ENCODE results near the gene TGFA. TPM values are rescaled to one million over a fixed set of nuclear protein-coding genes. Genes with fewer than 3 reads are reported as not detected.

Gene TGFA
- total RNA-seq, 1 donor from 2014 or later, result not detected

GRCh38 chr2:70514612-70515055 is 39.0 kb downstream of the TGFA start:
- Mint-ChIP-seq H3K36me3 (no peaks in the 10 kb centered on the region), H3K27me3 (ENCODE audit: insufficient read depth, low read depth) (peaks cover 7% of the 10 kb centered on the region), H3K4me3 (no peak overlapping the region), H3K27ac (no peak overlapping the region), H3K9me3 (no peaks in the 10 kb centered on the region), H3K4me1 (peaks cover 10% of the 10 kb centered on the region)
- H3K27ac ChIP-seq, result no peak overlapping the region
- H3K36me3 ChIP-seq, result no peaks in the 10 kb centered on the region
- TF ChIP-seq EZH2phosphoT487 (IDR thresholded peaks at IDR 0.05), result no peak
- TF ChIP-seq EZH2 (IDR thresholded peaks at IDR 0.05), result no peak
- no peak for TF ChIP-seq CTCF (IDR thresholded peaks at IDR 0.05)
- H3F3A ChIP-seq (ENCODE audit: low read depth), result no peaks in the 10 kb centered on the region
- H3K9me3 ChIP-seq (ENCODE audit: low read depth), result no peaks in the 10 kb centered on the region
- no peaks in the 10 kb centered on the region for H3K4me1 ChIP-seq
- no peaks in the 10 kb centered on the region for H3K27me3 ChIP-seq
- H3K4me3 ChIP-seq, result no peak overlapping the region
- DNase-seq (ENCODE audit: low spot score), result no peak
- no peak overlapping the region for H3K9ac ChIP-seq
- H2AFZ ChIP-seq (replicated peaks), result no peak overlapping the region
- H3K79me2 ChIP-seq (ENCODE audit: low read depth), result no peaks in the 10 kb centered on the region
- no peak overlapping the region for H3K4me2 ChIP-seq
- H4K20me1 ChIP-seq (ENCODE audit: low read depth), result no peaks in the 10 kb centered on the region

GRCh38 chr2:70513738-70514137 is 39.9 kb downstream of the TGFA start:
- Histone ChIP-seq H3K4me3 (no peak overlapping the region), H3K4me1 (no peaks in the 10 kb centered on the region), H3K27ac (no peak overlapping the region), H3F3A (ENCODE audit: low read depth) (no peaks in the 10 kb centered on the region), H4K20me1 (ENCODE audit: low read depth) (no peaks in the 10 kb centered on the region), H3K4me2 (no peak overlapping the region), H3K79me2 (ENCODE audit: low read depth) (no peaks in the 10 kb centered on the region), H3K9ac (no peak overlapping the region), H3K27me3 (no peaks in the 10 kb centered on the region), H3K36me3 (no peaks in the 10 kb centered on the region), H2AFZ (replicated peaks) (no peak overlapping the region), H3K9me3 (ENCODE audit: low read depth) (no peaks in the 10 kb centered on the region)
- H3K4me1 Mint-ChIP-seq, result peaks cover 10% of the 10 kb centered on the region
- no peaks in the 10 kb centered on the region for H3K9me3 Mint-ChIP-seq
- no peaks in the 10 kb centered on the region for H3K36me3 Mint-ChIP-seq
- DNase-seq (ENCODE audit: low spot score), result no peak
- TF ChIP-seq EZH2 (IDR thresholded peaks at IDR 0.05), result no peak
- no peak for TF ChIP-seq EZH2phosphoT487 (IDR thresholded peaks at IDR 0.05)
- TF ChIP-seq CTCF (IDR thresholded peaks at IDR 0.05), result no peak
- no peak overlapping the region for H3K27ac Mint-ChIP-seq
- H3K4me3 Mint-ChIP-seq, result no peak overlapping the region
- peaks cover 5% of the 10 kb centered on the region for H3K27me3 Mint-ChIP-seq (ENCODE audit: insufficient read depth, low read depth)

- Histone ChIP-seq H3K9ac (no peak overlapping the region), H2AFZ (replicated peaks) (no peak overlapping the region), H3K27ac (no peak overlapping the region), H3F3A (ENCODE audit: low read depth) (no peaks in the 10 kb centered on the region), H3K36me3 (no peaks in the 10 kb centered on the region), H4K20me1 (ENCODE audit: low read depth) (no peaks in the 10 kb centered on the region), H3K4me1 (no peaks in the 10 kb centered on the region), H3K4me2 (no peak overlapping the region), H3K79me2 (ENCODE audit: low read depth) (no peaks in the 10 kb centered on the region), H3K4me3 (no peak overlapping the region), H3K27me3 (no peaks in the 10 kb centered on the region), H3K9me3 (ENCODE audit: low read depth) (no peaks in the 10 kb centered on the region)
- Mint-ChIP-seq H3K27ac (no peak overlapping the region), H3K9me3 (no peaks in the 10 kb centered on the region), H3K27me3 (ENCODE audit: insufficient read depth, low read depth) (no peaks in the 10 kb centered on the region), H3K4me1 (peaks cover 10% of the 10 kb centered on the region), H3K4me3 (no peak overlapping the region), H3K36me3 (no peaks in the 10 kb centered on the region)
- TF ChIP-seq EZH2 (IDR thresholded peaks at IDR 0.05) (no peak), CTCF (IDR thresholded peaks at IDR 0.05) (no peak), EZH2phosphoT487 (IDR thresholded peaks at IDR 0.05) (no peak)
- no peak for DNase-seq (ENCODE audit: low spot score)
Measured at GRCh38 chr2:70511971-70512729, 41.5 kb downstream of the TGFA start.
